Keratinocyte (primary cell): ENCODE measurements around the gene TSPAN4. TPM values are rescaled to one million over a fixed set of nuclear protein-coding genes. Genes with fewer than 3 reads are reported as not detected.

Experiments used
- DNase-seq: peaks from one replicate; pipeline ENCODE4 v3.0.0-alpha.2; 2011; ENCODE audit warnings: low read depth, missing footprints, low spot score
- FAIRE-seq: peaks from 2 replicates; lab custom pipeline; 2011; peaks lifted over from hg19 to GRCh38; lab: Jason Lieb, UNC
- H2AFZ ChIP-seq: 2 replicates; pipeline ENCODE4 v1.6.0; 2012; ENCODE audit warnings: low read length, control low read depth, inconsistent platforms; ENCODE audit not compliant: control insufficient read depth
- H3K27ac ChIP-seq: 2 replicates; pipeline ENCODE4 v1.5.1; 2011; ENCODE audit warnings: low read length; ENCODE audit not compliant: control insufficient read depth, insufficient read depth
- H3K27me3 ChIP-seq: 3 replicates; pipeline ENCODE4 v1.6.0; 2011; ENCODE audit warnings: low read length; ENCODE audit not compliant: control insufficient read depth, insufficient read depth; ENCODE audit errors: extremely low read depth
- H3K36me3 ChIP-seq, 2 experiments: 2 replicates in 1 of 2; 3 replicates in 1 of 2; pipeline ENCODE4 v1.5.1; 2011; ENCODE audit warnings: low read length in 2 of 2, mild to moderate bottlenecking in 1 of 2; ENCODE audit not compliant: control insufficient read depth in 2 of 2, insufficient read depth in 2 of 2; ENCODE audit errors: extremely low read depth in 1 of 2
- H3K4me1 ChIP-seq: 3 replicates; pipeline ENCODE4 v1.5.1; 2011; ENCODE audit warnings: low read length; ENCODE audit not compliant: control insufficient read depth, insufficient read depth; ENCODE audit errors: extremely low read depth
- H3K4me2 ChIP-seq: 3 replicates; pipeline ENCODE4 v1.6.0; 2011; ENCODE audit warnings: low read depth, low read length; ENCODE audit not compliant: control insufficient read depth, insufficient read depth; ENCODE audit errors: extremely low read depth
- H3K4me3 ChIP-seq, 3 experiments: fragments of 200-600 bp in 1 of 3; sonication (generic) in 1 of 3; 2 replicates in 2 of 3; 3 replicates in 1 of 3; pipeline ENCODE4 v1.5.1; 2011 to 2016; ENCODE audit warnings: low read length in 3 of 3, mild to moderate bottlenecking in 3 of 3, control low read depth in 2 of 3, inconsistent platforms in 1 of 3, low read depth in 1 of 3, mixed read lengths in 1 of 3, mixed run types in 1 of 3, moderate library complexity in 1 of 3; ENCODE audit not compliant: control insufficient read depth in 2 of 3, insufficient read depth in 2 of 3; ENCODE audit errors: extremely low read depth in 1 of 3
- H3K79me2 ChIP-seq: 2 replicates; pipeline ENCODE4 v1.6.0; 2012; ENCODE audit warnings: low read length; ENCODE audit not compliant: control insufficient read depth, insufficient read depth
- H3K9ac ChIP-seq: 3 replicates; pipeline ENCODE4 v1.6.0; 2011; ENCODE audit warnings: low read length; ENCODE audit not compliant: control insufficient read depth, insufficient read depth; ENCODE audit errors: extremely low read depth
- H3K9me1 ChIP-seq: 3 replicates; pipeline ENCODE4 v1.6.0; 2011; ENCODE audit warnings: low read length; ENCODE audit not compliant: control insufficient read depth, insufficient read depth; ENCODE audit errors: extremely low read depth
- H3K9me3 ChIP-seq: 2 replicates; pipeline ENCODE4 v1.5.1; 2012; ENCODE audit warnings: low read depth, low read length; ENCODE audit not compliant: control insufficient read depth
- H4K20me1 ChIP-seq: 3 replicates; pipeline ENCODE4 v1.6.0; 2011; ENCODE audit warnings: low read length; ENCODE audit not compliant: control insufficient read depth, insufficient read depth; ENCODE audit errors: extremely low read depth
- EZH2 ChIP-seq: IDR thresholded peaks from one replicate; pipeline ENCODE4 v1.6.1; 2012; ENCODE audit warnings: inconsistent platforms, mild to moderate bottlenecking, low read length, moderate library complexity
- dilution Hi-C: fragments of 300-500 bp; cut with MboI; formaldehyde crosslinking; loops from one replicate; pipeline ENCODE4 v1.7.0; 2020; ENCODE audit warnings: low sequenced_read_pairs; ENCODE audit not compliant: extremely low pct_ligation_motif_present
- polyA plus RNA-seq, 5 experiments: library from polyadenylated mRNA; depleted of rRNA in 3 of 5; stranded (reverse) in 3 of 5; stranded (forward) in 1 of 5; unstranded in 1 of 5; fragments of >200 nt; gene quantifications; 1 replicate in 1 of 5; 2 replicates in 3 of 5; 3 replicates in 1 of 5; pipeline versions ENCODE4 v1.2.1 to v1.2.3, GENCODE V29; 2011 to 2012; ENCODE audit warnings: missing spikeins in 2 of 5, low read depth in 1 of 5, low replicate concordance in 1 of 5
- TF ChIP-seq, protein P1 (sequence below), 3 experiments: IDR thresholded peaks in 1 of 3; conservative IDR thresholded peaks in 1 of 3; optimal IDR thresholded peaks in 1 of 3; 2 replicates in 2 of 3; 3 replicates in 1 of 3; pipeline versions ENCODE3 to v1.5.1; 2011; ENCODE audit warnings: low read length in 3 of 3, mild to moderate bottlenecking in 3 of 3, moderate library complexity in 2 of 3, control low read depth in 1 of 3, inconsistent platforms in 1 of 3; ENCODE audit not compliant: insufficient read depth in 2 of 3; ENCODE audit errors: extremely low read depth in 1 of 3

The TSPAN4 gene
- polyA plus RNA-seq, 1 donor (not counting 4 experiments of a cell fraction or from before 2014, with no cell fraction given), result 42.1 TPM

DNA sequence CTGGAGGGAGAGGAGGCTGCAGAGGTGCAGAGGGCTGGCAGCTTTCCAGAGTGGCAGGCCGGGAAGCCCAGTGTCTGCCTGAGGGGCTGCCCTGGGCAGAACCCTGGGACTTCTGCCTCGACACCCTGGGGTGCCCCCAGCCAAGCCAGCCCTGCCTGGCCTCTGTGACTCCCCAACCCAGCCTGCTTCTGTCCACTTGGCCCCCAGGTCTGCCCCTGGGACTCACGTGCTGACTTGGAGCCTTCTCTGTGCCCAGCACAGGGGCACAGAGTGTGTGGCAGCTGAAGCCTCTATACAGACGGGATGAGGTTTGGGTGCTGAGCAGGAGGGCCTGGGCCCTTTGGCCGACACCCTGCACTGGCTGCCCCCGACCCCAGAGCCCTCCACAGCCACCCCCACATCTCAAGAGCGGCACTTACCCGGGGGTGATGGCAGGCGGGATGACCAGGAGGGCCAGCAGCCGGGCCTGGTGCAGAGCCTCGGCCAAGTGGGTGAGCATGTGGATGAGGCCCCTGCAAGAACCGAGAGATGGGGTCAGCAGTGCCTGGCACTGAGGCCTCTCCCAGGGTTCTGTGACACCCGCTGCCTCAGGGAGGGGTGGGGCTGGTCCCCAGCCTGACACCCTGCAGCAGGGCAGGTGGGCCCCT, 50.5 kb downstream of the TSPAN4 start:
- Histone ChIP-seq H3K9ac (no peak overlapping the region), H3K27ac (no peak overlapping the region), H4K20me1 (no peaks in the 10 kb centered on the region), H3K36me3 (peaks cover 0 to 4% of the 10 kb centered on the region in 2 experiments), H3K4me3 (no peak overlapping the region), H3K79me2 (no peaks in the 10 kb centered on the region), H3K4me2 (no peak overlapping the region), H3K4me1 (no peaks in the 10 kb centered on the region), H3K9me3 (no peaks in the 10 kb centered on the region), H3K9me1 (no peaks in the 10 kb centered on the region), H3K27me3 (no peaks in the 10 kb centered on the region), H2AFZ (no peak overlapping the region)
- dilution Hi-C loops, result no loop called here
- FAIRE-seq (no peak), DNase-seq (no peak)
- TF ChIP-seq, protein P1, sequence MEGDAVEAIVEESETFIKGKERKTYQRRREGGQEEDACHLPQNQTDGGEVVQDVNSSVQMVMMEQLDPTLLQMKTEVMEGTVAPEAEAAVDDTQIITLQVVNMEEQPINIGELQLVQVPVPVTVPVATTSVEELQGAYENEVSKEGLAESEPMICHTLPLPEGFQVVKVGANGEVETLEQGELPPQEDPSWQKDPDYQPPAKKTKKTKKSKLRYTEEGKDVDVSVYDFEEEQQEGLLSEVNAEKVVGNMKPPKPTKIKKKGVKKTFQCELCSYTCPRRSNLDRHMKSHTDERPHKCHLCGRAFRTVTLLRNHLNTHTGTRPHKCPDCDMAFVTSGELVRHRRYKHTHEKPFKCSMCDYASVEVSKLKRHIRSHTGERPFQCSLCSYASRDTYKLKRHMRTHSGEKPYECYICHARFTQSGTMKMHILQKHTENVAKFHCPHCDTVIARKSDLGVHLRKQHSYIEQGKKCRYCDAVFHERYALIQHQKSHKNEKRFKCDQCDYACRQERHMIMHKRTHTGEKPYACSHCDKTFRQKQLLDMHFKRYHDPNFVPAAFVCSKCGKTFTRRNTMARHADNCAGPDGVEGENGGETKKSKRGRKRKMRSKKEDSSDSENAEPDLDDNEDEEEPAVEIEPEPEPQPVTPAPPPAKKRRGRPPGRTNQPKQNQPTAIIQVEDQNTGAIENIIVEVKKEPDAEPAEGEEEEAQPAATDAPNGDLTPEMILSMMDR (optimal IDR thresholded peaks at IDR 0.05 in 1 of 3, IDR thresholded peaks at IDR 0.05 in 1 of 3, conservative IDR thresholded peaks at IDR 0.05 in 1 of 3; ENCODE audit: extremely low read depth in 1 of 3, insufficient read depth in 2 of 3, low read length in 3 of 3), result no peak
- TF ChIP-seq EZH2, result no peak

DNA sequence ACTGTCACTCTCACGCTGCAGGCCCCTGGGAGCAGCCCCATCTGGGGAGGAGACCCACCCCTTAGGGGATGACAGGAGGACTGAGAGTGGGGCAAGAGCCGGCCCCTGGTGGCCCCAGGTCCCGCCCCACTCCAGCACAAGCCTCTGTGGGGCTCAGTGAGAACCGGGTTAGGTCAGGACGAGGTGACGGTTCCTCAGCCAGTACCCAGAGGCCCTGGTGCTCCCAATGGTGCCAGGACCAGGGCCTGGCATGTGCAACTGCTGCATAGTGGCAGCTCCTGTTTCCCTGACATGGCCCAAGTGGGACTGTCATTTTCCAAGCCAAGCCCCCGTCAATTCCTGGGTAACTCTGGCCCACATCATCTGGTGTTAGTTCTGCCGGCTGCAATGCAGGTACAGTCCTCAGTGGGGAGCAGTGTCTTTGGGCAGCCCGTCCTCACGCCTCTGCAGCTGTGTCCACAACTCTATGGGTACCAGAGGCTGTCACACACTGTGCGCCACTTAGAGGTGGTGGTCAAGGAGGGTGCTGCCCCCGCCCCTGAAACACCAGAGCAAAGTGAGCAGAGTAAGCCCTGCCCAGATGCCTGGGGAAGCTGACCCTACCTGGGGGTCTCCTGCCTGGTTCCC, 52.0 kb downstream of the TSPAN4 start:
- dilution Hi-C loops, result no loop called here
- no peak for FAIRE-seq
- H3K9ac ChIP-seq, result no peak overlapping the region
- no peaks in the 10 kb centered on the region for H3K9me1 ChIP-seq
- H3K4me2 ChIP-seq, result no peak overlapping the region
- TF ChIP-seq, protein P1 (optimal IDR thresholded peaks at IDR 0.05 in 1 of 3, IDR thresholded peaks at IDR 0.05 in 1 of 3, conservative IDR thresholded peaks at IDR 0.05 in 1 of 3; ENCODE audit: extremely low read depth in 1 of 3, insufficient read depth in 2 of 3, low read length in 3 of 3), result peak in 1 of 3 experiments; percentile 41
- TF ChIP-seq EZH2, result no peak
- H3K27ac ChIP-seq, result no peak overlapping the region
- no peaks in the 10 kb centered on the region for H3K9me3 ChIP-seq
- peaks cover under 1 to 8% of the 10 kb centered on the region in 2 experiments for H3K36me3 ChIP-seq
- H4K20me1 ChIP-seq, result no peaks in the 10 kb centered on the region
- H3K27me3 ChIP-seq, result no peaks in the 10 kb centered on the region
- H2AFZ ChIP-seq, result no peak overlapping the region
- no peak for DNase-seq
- H3K4me1 ChIP-seq, result no peaks in the 10 kb centered on the region
- no peak overlapping the region for H3K4me3 ChIP-seq
- no peaks in the 10 kb centered on the region for H3K79me2 ChIP-seq
